Measurements from ENCODE around the gene IMPACT. TPM values are rescaled to one million over a fixed set of nuclear protein-coding genes. Genes with fewer than 3 reads are reported as not detected.

Gene IMPACT
- total RNA-seq, 1 donor: 13.6 TPM

Other genes with a start within 250 kb of the IMPACT start
- gene OSBPL1A, start 28.8 kb upstream of the IMPACT start, total RNA-seq: 4.2 TPM
- 0.42 TPM for gene HRH4, start 34.0 kb downstream of the IMPACT start, total RNA-seq